Esophagus muscularis mucosa (tissue), 4 donors: ENCODE results near the gene ZNF280B.

ENCODE experiments used
- EP300 ChIP-seq: sonication (generic); formaldehyde crosslinking; IDR thresholded peaks from one replicate; pipeline ENCODE4 v1.6.1; 2017; ENCODE audit warnings: antibody characterized with exemption
- POLR2A ChIP-seq: fragments of 450-650 bp; IDR thresholded peaks from one replicate; pipeline ENCODE4 v1.6.1; 2017; ENCODE audit warnings: antibody characterized with exemption, moderate library complexity, mild to moderate bottlenecking, low read depth
- TF ChIP-seq, protein P1 (sequence below), 3 experiments: fragments of 200-600 bp in 2 of 3; fragments of 450-650 bp in 1 of 3; sonication (generic) in 2 of 3; IDR thresholded peaks; one replicate each; pipeline ENCODE4 v1.5.1; 2017 to 2019; ENCODE audit warnings: antibody characterized with exemption in 3 of 3, mild to moderate bottlenecking in 2 of 3, moderate library complexity in 1 of 3

DNA sequence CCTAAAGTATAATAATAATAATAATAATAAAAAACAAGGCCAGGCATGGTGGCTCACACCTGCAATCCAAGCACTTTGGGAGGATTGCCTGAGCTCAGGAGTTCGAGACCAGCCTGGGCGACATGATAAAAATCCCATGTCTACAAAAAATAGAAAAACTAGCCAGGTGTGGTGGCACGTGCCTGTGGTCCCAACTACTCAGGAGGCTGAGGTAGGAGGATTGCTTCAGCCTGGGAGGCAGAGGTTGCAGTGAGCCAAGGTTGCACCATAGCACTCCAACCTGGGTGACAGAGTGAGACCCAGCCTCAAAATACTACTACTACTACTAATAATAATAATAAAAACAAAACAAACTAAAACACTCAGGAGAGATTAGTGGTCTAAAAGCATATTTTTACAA is 27.1 kb upstream of the ZNF280B start:
- TF ChIP-seq, protein P1, sequence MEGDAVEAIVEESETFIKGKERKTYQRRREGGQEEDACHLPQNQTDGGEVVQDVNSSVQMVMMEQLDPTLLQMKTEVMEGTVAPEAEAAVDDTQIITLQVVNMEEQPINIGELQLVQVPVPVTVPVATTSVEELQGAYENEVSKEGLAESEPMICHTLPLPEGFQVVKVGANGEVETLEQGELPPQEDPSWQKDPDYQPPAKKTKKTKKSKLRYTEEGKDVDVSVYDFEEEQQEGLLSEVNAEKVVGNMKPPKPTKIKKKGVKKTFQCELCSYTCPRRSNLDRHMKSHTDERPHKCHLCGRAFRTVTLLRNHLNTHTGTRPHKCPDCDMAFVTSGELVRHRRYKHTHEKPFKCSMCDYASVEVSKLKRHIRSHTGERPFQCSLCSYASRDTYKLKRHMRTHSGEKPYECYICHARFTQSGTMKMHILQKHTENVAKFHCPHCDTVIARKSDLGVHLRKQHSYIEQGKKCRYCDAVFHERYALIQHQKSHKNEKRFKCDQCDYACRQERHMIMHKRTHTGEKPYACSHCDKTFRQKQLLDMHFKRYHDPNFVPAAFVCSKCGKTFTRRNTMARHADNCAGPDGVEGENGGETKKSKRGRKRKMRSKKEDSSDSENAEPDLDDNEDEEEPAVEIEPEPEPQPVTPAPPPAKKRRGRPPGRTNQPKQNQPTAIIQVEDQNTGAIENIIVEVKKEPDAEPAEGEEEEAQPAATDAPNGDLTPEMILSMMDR (IDR thresholded peaks at IDR 0.05): no peak
- no peak for TF ChIP-seq POLR2A
- no peak for TF ChIP-seq EP300
